ENCODE results near the gene CES4A.
A peak's percentile ranks its signal among the peaks of the same experiment; 100 is the strongest.
"Not testable (repeated sequence)": the region's sequence is repeated elsewhere in the genome, so short reads cannot be mapped to it uniquely, and the experiment has no call there.

The CES4A gene

DNA sequence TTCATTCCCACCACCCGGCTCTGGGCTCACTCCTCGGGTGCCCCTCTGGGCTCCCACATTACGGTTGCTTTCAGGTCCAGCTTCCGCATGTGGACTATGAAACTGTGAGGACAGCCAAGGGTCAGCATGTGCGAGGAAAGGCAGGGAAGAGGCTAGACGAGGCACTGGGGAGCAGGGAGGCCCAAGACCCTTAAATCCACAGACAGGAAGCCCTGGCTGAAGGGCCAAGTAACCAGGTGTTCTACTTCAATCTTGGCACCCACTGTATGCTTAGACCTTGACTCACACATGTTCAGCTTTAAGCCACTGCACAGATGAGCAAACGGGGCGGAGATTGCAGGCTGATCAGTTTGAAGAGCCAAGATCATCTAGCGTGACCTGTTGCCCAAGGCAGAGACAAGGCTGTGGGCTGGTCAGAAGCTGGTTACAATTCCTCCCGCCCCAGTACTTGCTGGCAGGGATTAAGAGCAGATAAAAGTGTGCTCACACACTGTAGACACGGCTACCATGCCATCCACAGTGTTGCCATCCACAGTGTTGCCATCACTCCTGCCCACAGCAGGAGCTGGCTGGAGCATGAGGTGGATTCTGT, at the start of gene CES4A:
Gene CES4A, plus strand, starts transcription at position 393 of the 592 bp plus-strand sequence. Its CDS starts 184 bp downstream, at position 577.
- no peak for DNase-seq

DNA sequence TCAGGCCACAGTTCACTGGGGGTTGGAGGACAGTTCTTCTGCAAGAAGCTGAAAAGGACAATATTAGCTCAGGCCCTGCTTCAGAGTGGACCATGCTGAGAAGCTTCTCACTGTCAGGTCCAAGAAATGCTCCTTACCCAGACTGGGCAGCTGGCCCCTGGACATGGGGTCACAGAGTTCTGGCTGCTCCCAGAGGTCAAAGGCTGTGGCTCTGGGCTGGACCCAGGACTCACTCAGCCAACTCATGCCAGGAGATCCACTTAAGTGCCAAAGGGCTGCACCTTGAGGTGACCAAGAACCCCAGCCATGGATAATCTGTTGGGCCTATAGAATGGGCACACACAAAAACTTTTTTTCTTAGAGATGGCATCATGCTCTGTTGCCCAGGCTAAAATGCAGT, 49.0 kb upstream of the CES4A start:
- DNase-seq: no peak

- DNase-seq: no peak
These were observed 48.2 kb upstream of the CES4A start for GRCh38 chr16:66940236-66940635.

DNA sequence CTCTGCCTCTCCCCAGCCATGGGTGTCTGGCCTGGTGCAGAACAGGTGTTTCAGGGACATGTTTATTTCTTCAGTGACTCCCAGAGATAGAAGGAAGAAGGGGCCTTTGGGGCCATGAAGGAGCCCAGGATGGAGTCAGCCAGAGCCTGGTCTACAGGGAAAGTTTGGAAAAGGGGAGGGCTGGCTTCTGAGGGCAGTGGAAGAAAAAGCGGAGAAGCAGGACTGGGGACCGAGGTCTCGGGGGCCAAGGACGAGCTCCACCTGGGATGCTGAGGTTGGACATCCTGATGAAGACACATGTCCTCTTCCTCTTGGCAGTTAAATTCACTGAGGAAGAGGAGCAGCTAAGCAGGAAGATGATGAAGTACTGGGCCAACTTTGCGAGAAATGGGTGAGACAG, 45.4 kb upstream of the CES4A start:
- DNase-seq: no peak

DNA sequence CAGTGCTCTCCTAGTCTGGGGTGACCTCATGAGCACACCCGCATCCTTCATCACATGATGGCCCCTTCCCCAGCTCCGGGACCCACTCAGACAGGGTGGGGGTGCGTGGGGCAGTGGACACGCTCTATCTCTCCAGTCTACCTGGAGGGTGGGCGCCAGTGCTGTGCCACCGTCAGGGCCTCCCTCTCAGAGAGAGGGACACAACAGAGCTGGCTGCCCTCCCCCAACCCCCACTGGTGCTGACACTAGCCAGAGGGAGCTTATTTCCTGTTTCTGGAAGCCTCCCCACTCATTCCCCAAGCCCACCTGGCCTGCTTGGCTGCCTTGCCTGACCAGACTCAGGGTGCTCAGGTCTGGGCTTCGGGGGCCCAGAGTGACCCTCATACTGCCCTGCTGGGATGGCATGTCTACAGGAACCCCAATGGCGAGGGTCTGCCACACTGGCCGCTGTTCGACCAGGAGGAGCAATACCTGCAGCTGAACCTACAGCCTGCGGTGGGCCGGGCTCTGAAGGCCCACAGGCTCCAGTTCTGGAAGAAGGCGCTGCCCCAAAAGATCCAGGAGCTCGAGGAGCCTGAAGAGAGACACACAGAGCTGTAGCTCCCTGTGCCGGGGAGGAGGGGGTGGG, 44.8 kb upstream of the CES4A start:
- no peak for DNase-seq

GRCh38 chr16:66944054-66944441, 44.3 kb upstream of the CES4A start:
- no peak for DNase-seq

GRCh38 chr16:66944971-66945370, 43.4 kb upstream of the CES4A start:
- not testable (repeated sequence) for DNase-seq

DNA sequence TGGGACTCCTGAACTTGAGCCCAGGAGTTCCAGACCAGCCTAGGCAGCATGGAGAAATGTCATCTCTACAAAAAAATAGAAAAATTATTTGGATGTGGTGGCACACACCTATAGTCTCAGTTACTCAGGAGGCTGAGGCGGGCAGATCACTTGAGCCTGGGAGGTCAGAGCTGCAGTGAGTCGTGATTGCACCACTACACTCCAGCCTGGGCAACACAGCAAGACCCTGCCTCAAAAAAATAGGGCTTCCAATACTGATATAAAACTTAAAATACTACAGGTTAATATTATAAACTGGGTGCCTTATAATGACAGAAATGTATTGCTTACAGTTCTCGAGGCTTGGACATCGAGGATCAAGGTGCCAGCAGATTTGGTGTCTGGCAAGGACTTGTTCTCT, 42.5 kb upstream of the CES4A start:
- no peak for DNase-seq

- no peak for DNase-seq
These were observed 41.8 kb upstream of the CES4A start for GRCh38 chr16:66946541-66946940.

DNA sequence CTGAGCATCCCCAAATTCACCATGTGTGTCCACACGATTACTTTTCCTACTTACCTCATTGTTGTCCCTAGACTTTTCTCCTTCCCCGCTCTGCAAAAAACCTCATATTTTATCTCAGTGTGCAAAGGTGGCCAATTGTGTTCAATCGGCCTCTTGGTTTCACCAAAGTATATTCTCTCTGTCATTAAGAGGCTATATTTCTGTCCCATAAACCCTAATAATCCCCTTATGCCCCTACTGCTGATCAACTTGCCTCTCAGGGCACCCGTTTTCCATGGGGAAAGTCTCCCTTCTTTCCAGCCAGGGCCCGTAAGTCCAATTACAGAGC, 41.5 kb upstream of the CES4A start:
- no peak for DNase-seq

- peak; percentile 29 for DNase-seq
These were observed 40.9 kb upstream of the CES4A start for GRCh38 chr16:66947302-66948065.

GRCh38 chr16:66948134-66948836, 40.1 kb upstream of the CES4A start:
- no peak for DNase-seq

DNA sequence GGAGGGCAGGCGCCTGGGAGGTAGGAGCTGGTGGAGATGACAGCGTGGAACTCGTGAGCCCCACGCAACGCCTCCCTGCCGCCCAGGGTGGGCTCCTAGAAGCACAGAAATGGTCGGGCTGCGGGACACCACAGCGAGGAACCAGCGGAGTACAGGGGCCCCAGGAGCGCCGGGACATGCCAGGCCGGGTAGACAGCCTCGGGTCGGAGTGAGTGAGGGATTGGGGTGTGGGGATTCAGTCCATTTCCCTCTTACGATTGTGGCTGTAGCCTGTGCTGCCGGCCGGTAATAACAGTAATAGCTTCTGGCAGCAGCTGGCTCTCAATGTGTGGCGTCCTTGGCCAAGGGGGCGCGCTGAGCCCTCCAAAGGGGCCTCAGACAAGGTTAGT, 39.6 kb upstream of the CES4A start:
- no peak for DNase-seq

- DNase-seq: no peak
These were observed 38.9 kb upstream of the CES4A start for GRCh38 chr16:66949472-66949871.

DNA sequence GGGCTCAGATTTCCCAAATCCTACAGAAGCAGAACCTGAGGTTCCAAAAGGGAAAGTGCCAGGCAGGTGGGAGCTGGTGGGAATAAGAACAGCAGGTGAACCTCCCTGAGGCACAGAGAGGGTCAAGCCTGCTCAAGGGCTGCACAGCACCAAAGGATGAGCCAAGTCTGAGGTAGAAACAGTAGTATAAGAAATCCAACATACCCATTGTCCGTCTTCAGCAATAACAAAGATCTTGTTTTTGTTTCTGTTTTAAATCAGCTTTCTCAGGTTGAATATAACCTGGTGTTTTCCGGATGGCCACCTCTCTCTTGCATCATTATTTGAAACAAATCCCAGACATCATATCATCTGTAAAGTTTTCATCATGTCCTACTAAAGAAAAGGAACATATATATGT, 38.0 kb upstream of the CES4A start:
- no peak for DNase-seq

DNA sequence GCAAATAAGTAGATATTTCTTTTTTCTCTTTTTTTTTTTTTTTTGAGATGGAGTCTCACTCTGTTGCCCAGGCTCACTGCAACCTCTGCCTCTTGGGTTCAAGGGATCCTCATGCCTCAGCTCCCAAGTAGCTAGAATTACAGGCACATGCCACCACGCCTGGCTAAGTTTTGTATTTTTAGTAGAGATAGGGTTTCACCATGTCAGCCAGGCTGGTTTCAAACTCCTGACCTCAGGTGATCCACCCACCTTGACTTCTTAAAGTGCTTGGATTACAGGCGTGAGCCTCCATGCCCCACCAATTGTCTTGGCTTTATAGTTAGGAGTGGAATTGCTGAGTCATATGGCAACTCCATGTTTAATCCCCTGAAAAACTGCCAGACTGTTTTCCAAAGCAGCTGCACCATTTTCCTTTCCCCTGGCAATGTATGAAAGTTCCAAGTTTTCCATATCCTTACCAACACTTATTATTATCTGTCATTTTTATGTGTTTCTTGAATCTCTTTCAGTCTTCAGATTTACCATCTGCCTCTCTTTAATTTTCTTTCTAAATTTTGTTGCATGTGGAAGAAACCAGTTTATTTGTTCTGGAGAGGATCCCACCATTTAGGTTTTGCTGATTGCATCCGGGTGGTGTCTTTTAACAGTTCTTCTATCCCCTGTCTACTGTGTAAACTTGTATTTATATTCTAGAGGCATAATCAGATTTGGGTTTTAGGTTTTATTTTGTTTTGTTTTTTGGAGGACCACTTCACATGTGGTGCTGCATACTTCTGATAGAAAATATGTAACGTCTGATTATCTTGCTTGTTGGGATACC, 37.2 kb upstream of the CES4A start:
- no peak for DNase-seq

GRCh38 chr16:66952430-66953110, 35.8 kb upstream of the CES4A start:
- no peak for DNase-seq

GRCh38 chr16:66953462-66954096, 34.8 kb upstream of the CES4A start:
- DNase-seq: no peak

GRCh38 chr16:66954097-66954659, 34.2 kb upstream of the CES4A start:
- DNase-seq: no peak

DNA sequence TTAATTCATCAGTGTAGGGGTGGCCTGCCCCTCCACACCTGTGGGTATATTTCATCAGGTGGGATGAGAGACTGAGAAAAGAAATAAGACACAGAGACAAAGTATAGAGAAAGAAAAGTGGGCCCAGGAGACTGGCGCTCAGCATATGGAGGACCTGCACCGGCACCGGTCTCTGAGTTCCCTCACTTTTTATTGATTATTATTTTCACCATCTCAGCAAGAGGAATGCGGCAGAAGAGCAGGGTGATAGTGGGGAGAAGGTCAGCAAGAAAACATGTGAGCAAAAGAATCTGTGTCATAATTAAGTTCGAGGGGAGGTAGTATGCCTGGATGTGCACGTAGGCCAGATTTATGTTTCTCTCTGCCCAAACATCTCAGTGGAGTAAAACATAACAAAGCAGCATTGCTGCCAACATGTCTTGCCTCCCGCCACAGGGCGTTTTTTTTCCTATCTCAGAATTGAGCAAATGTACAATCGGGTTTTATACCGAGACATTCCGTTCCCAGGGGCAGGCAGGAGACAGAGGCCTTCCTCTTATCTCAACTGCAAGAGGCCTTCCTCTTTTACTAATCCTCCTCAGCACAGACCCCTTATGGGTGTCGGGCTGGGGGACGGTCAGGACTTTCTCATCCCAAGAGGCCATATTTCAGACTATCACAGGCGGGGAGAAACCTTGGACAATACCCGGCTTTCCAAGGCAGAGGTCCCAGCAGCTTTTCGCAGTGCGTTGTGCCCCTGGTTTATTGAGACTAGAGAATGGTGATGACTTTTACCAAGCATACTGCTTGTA, 32.8 kb upstream of the CES4A start:
- DNase-seq: not testable (repeated sequence)

GRCh38 chr16:66956154-66956457, 32.3 kb upstream of the CES4A start:
- not testable (repeated sequence) for DNase-seq

Measured in SIG-M5 (cell line).